HEK293 (cell line): ENCODE measurements around the gene THBS3.

Experiments
- CTCF ChIA-PET: fragments of 350-600 bp; formaldehyde crosslinking; extraction: SDS; loops from one replicate; lab custom pipeline; 2021; ENCODE audit warnings: antibody characterized with exemption; lab: Yijun Ruan, JAX
- POLR2A ChIA-PET: fragments of 300-600 bp; formaldehyde crosslinking; extraction: SDS; loops from one replicate; lab custom pipeline; 2020; ENCODE audit warnings: antibody characterized with exemption, inconsistent platforms; lab: Yijun Ruan, JAX
- H3K27ac ChIP-seq: fragments of 200-500 bp; sonication (Bioruptor generic); 2 replicates; pipeline ENCODE4 v1.5.1; 2014; ENCODE audit warnings: low read depth, low read length, control low read depth, inconsistent platforms; ENCODE audit errors: extremely low read depth
- H3K36me3 ChIP-seq, 2 experiments: fragments of 200-500 bp in 1 of 2; sonication (Bioruptor generic) in 1 of 2; 1 replicate in 1 of 2; 2 replicates in 1 of 2; pipeline ENCODE4 v1.5.1; 2014 to 2017; ENCODE audit warnings: inconsistent platforms in 2 of 2, low read length in 2 of 2; ENCODE audit not compliant: control insufficient read depth in 2 of 2, insufficient read depth in 1 of 2
- H3K4me1 ChIP-seq: fragments of 200-500 bp; sonication (Bioruptor generic); 2 replicates; pipeline ENCODE4 v1.5.1; 2014; ENCODE audit warnings: mild to moderate bottlenecking, low read length, inconsistent platforms; ENCODE audit not compliant: control insufficient read depth, insufficient read depth
- H3K4me3 ChIP-seq: 2 replicates; pipeline ENCODE4 v1.5.1; 2011; ENCODE audit warnings: low read depth, mild to moderate bottlenecking, control low read depth, low read length, moderate library complexity
- H3K9me3 ChIP-seq: fragments of 200-500 bp; sonication (Bioruptor generic); 2 replicates; pipeline ENCODE4 v1.5.1; 2014; ENCODE audit warnings: low read depth, low read length, inconsistent platforms; ENCODE audit not compliant: control insufficient read depth, insufficient read depth
- EGR2 ChIP-seq: fragments of 450-650 bp; formaldehyde crosslinking; IDR thresholded peaks from 2 replicates; pipeline ENCODE4 v1.5.1; 2016; ENCODE audit warnings: low read depth, missing biosample characterization, missing genetic modification characterization
- GLI2 ChIP-seq: fragments of 450-650 bp; formaldehyde crosslinking; IDR thresholded peaks from 2 replicates; pipeline ENCODE4; 2017; ENCODE audit warnings: missing biosample characterization, missing genetic modification characterization, low read depth, borderline replicate concordance
- SETDB1 ChIP-seq: IDR thresholded peaks from one replicate; pipeline ENCODE4 v1.6.1; 2017; ENCODE audit warnings: mild to moderate bottlenecking, low read length, moderate library complexity, mixed read lengths; ENCODE audit not compliant: insufficient read length
- TRIM28 ChIP-seq: IDR thresholded peaks from 2 replicates; pipeline ENCODE4 v1.6.1; 2011; ENCODE audit warnings: low read length, control low read depth, borderline replicate concordance
- ZBTB8A ChIP-seq: fragments of 450-650 bp; formaldehyde crosslinking; IDR thresholded peaks from 2 replicates; pipeline ENCODE4 v1.5.1; 2016; ENCODE audit warnings: missing biosample characterization, missing genetic modification characterization
- ZFP41 ChIP-seq: fragments of 450-650 bp; formaldehyde crosslinking; IDR thresholded peaks from 2 replicates; pipeline ENCODE4 v1.5.1; 2016; ENCODE audit warnings: missing biosample characterization, missing genetic modification characterization, borderline replicate concordance
- ZNF138 ChIP-seq: fragments of 450-650 bp; formaldehyde crosslinking; IDR thresholded peaks from 2 replicates; pipeline ENCODE4 v1.5.1; 2016; ENCODE audit warnings: missing biosample characterization, missing genetic modification characterization, borderline replicate concordance
- ZNF140 ChIP-seq: fragments of 450-650 bp; formaldehyde crosslinking; IDR thresholded peaks from 2 replicates; pipeline ENCODE4 v1.5.1; 2016; ENCODE audit warnings: missing biosample characterization, missing genetic modification characterization
- ZNF19 ChIP-seq: fragments of 450-650 bp; formaldehyde crosslinking; IDR thresholded peaks from 2 replicates; pipeline ENCODE4; 2016; ENCODE audit warnings: missing biosample characterization, missing genetic modification characterization, low read depth
- ZNF214 ChIP-seq: fragments of 450-650 bp; formaldehyde crosslinking; IDR thresholded peaks from 2 replicates; pipeline ENCODE4 v1.5.1; 2017; ENCODE audit warnings: missing biosample characterization, mild to moderate bottlenecking, missing genetic modification characterization, borderline replicate concordance
- ZNF248 ChIP-seq: fragments of 450-650 bp; formaldehyde crosslinking; IDR thresholded peaks from 2 replicates; pipeline ENCODE4 v1.5.1; 2017; ENCODE audit warnings: missing biosample characterization, missing genetic modification characterization
- ZNF404 ChIP-seq: fragments of 450-650 bp; formaldehyde crosslinking; IDR thresholded peaks from 2 replicates; pipeline ENCODE4 v1.5.1; 2017; ENCODE audit warnings: missing biosample characterization, missing genetic modification characterization
- ZNF510 ChIP-seq: fragments of 450-650 bp; formaldehyde crosslinking; IDR thresholded peaks from 2 replicates; pipeline ENCODE4 v1.5.1; 2018; ENCODE audit warnings: mild to moderate bottlenecking, missing genetic modification characterization, missing biosample characterization; ENCODE audit not compliant: insufficient replicate concordance
- ZNF629 ChIP-seq: fragments of 450-650 bp; formaldehyde crosslinking; IDR thresholded peaks from 2 replicates; pipeline ENCODE4 v1.5.1; 2017; ENCODE audit warnings: missing biosample characterization, missing genetic modification characterization
- ZNF677 ChIP-seq: fragments of 450-650 bp; IDR thresholded peaks from 2 replicates; pipeline ENCODE4 v1.5.0; 2018; ENCODE audit warnings: missing biosample characterization, mild to moderate bottlenecking, missing genetic modification characterization, moderate library complexity
- ZNF768 ChIP-seq: fragments of 450-650 bp; formaldehyde crosslinking; IDR thresholded peaks from 2 replicates; pipeline ENCODE4 v1.5.1; 2018; ENCODE audit warnings: missing biosample characterization, mild to moderate bottlenecking, missing genetic modification characterization
- ZNF785 ChIP-seq: fragments of 450-650 bp; formaldehyde crosslinking; IDR thresholded peaks from 2 replicates; pipeline ENCODE4 v1.5.1; 2016; ENCODE audit warnings: missing biosample characterization, missing genetic modification characterization
- ZNF791 ChIP-seq: fragments of 450-650 bp; formaldehyde crosslinking; IDR thresholded peaks from 2 replicates; pipeline ENCODE4 v1.5.1; 2016; ENCODE audit warnings: missing biosample characterization, missing genetic modification characterization
- ZSCAN23 ChIP-seq: fragments of 450-650 bp; formaldehyde crosslinking; IDR thresholded peaks from 2 replicates; pipeline ENCODE4 v1.5.1; 2016; ENCODE audit warnings: missing biosample characterization, missing genetic modification characterization
- TF ChIP-seq, protein P1 (sequence below): fragments of 450-650 bp; formaldehyde crosslinking; IDR thresholded peaks from 2 replicates; pipeline ENCODE4 v1.5.1; 2017; ENCODE audit warnings: missing biosample characterization, missing genetic modification characterization
- TF ChIP-seq, protein P2 (sequence below): fragments of 450-650 bp; formaldehyde crosslinking; IDR thresholded peaks from 2 replicates; pipeline ENCODE4 v1.5.1; 2016; ENCODE audit warnings: missing biosample characterization, missing genetic modification characterization, borderline replicate concordance
- TF ChIP-seq, protein P3 (sequence below): fragments of 450-650 bp; formaldehyde crosslinking; IDR thresholded peaks from 2 replicates; pipeline ENCODE4 v1.5.1; 2016; ENCODE audit warnings: missing biosample characterization, missing genetic modification characterization
- TF ChIP-seq, protein P4 (sequence below): fragments of 450-650 bp; formaldehyde crosslinking; IDR thresholded peaks from 2 replicates; pipeline ENCODE4 v1.5.1; 2017; ENCODE audit warnings: missing biosample characterization, missing genetic modification characterization
- TF ChIP-seq, protein P5 (sequence below): sonication (generic); formaldehyde crosslinking; IDR thresholded peaks from 2 replicates; pipeline ENCODE4 v1.8.1; 2022; ENCODE audit warnings: mild to moderate bottlenecking, moderate library complexity, missing genetic modification reagents

THBS3 gene

DNA sequence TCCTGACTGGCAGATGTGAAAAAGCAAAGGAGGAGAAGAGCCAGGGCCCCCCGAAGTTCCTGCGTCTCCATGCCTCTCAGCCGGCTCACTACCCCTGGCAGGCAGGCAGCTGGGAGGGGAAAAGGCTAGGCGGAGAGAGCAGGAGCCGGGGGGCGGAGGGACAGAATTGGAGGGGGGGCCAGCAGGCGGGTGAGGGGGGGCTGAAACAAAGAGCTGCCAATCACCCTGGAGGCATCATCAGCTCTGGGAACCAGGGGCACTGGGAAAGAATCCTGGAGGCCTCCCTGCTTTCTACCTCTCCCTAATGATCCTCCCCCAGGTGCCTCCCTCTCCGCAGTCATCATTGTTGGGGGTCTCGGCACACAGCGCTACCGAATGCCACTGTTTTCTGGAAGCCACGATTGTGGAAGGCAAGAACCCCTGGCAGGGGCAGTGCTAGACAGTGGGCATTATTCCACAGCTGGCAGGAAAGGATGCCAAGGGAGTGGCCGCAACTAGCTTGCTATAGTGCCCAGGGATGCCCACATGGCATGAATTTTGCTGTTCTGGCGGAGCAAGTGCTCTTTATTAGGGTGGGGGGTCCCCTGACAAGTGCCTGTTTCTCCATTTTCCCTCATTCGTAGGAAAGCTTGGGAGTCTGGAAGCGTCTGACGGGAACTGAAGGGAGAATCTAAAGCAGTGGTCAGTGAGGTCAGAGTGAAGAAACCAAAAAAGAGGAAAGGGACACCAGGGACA lies at the start of gene THBS3:
Gene THBS3, minus strand, starts transcription at position 92 of the 735 bp plus-strand sequence. Its CDS starts 21 bp downstream, at position 71.
- Histone ChIP-seq H3K27ac (peak within 1 kb of the TSS; percentile 86; the same call in 1 of the 2 replicates), H3K9me3 (no peaks in the 10 kb centered on the region), H3K4me3 (peak within 1 kb of the TSS; percentile 98), H3K4me1 (peaks cover 4% of the 10 kb centered on the region), H3K36me3 (peaks cover 0 to 23% of the 10 kb centered on the region in 2 experiments; a peak in 1 of 3 replicates)
- POLR2A ChIA-PET, result interaction anchor here (0.7 to 1.8 kb wide), 6 partner anchors 11 to 36 kb away, joined by 3 to 8 read pairs (median 5); partner anchors contain the start of gene KRTCAP2
- CTCF ChIA-PET, result interaction anchor here (0.7 to 3.6 kb wide), 10 partner anchors 12 to 116 kb away, joined by 3 to 28 read pairs (median 9); partner anchors contain the start of genes CLK2, KRTCAP2 and TRIM46
- TF ChIP-seq ZNF404 (no peak), ZNF138 (no peak), ZBTB8A (tag by site-specific recombination) (no peak), EGR2 (tag by site-specific recombination) (no peak), ZNF768 (tag by site-specific recombination) (no peak), SETDB1 (no peak), ZNF19 (tag by site-specific recombination) (no peak), ZNF677 (tag by site-specific recombination) (no peak), ZNF791 (tag by site-specific recombination) (0 out of 2 replicates have a peak, but pooled peaks have one; percentile 21), GLI2 (tag by site-specific recombination) (no peak), ZNF785 (tag by site-specific recombination) (no peak), ZNF248 (tag by site-specific recombination) (no peak), ZFP41 (tag by site-specific recombination) (no peak), TRIM28 (no peak), ZNF214 (tag by site-specific recombination) (no peak), ZNF510 (no peak), ZSCAN23 (tag by site-specific recombination) (no peak), ZNF140 (tag by site-specific recombination) (no peak), ZNF629 (tag by site-specific recombination) (no peak)
- TF ChIP-seq, protein P1, sequence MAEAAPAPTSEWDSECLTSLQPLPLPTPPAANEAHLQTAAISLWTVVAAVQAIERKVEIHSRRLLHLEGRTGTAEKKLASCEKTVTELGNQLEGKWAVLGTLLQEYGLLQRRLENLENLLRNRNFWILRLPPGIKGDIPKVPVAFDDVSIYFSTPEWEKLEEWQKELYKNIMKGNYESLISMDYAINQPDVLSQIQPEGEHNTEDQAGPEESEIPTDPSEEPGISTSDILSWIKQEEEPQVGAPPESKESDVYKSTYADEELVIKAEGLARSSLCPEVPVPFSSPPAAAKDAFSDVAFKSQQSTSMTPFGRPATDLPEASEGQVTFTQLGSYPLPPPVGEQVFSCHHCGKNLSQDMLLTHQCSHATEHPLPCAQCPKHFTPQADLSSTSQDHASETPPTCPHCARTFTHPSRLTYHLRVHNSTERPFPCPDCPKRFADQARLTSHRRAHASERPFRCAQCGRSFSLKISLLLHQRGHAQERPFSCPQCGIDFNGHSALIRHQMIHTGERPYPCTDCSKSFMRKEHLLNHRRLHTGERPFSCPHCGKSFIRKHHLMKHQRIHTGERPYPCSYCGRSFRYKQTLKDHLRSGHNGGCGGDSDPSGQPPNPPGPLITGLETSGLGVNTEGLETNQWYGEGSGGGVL (tag by site-specific recombination), result peak; percentile 49; the same call in 1 of the 2 replicates
- TF ChIP-seq, protein P2, sequence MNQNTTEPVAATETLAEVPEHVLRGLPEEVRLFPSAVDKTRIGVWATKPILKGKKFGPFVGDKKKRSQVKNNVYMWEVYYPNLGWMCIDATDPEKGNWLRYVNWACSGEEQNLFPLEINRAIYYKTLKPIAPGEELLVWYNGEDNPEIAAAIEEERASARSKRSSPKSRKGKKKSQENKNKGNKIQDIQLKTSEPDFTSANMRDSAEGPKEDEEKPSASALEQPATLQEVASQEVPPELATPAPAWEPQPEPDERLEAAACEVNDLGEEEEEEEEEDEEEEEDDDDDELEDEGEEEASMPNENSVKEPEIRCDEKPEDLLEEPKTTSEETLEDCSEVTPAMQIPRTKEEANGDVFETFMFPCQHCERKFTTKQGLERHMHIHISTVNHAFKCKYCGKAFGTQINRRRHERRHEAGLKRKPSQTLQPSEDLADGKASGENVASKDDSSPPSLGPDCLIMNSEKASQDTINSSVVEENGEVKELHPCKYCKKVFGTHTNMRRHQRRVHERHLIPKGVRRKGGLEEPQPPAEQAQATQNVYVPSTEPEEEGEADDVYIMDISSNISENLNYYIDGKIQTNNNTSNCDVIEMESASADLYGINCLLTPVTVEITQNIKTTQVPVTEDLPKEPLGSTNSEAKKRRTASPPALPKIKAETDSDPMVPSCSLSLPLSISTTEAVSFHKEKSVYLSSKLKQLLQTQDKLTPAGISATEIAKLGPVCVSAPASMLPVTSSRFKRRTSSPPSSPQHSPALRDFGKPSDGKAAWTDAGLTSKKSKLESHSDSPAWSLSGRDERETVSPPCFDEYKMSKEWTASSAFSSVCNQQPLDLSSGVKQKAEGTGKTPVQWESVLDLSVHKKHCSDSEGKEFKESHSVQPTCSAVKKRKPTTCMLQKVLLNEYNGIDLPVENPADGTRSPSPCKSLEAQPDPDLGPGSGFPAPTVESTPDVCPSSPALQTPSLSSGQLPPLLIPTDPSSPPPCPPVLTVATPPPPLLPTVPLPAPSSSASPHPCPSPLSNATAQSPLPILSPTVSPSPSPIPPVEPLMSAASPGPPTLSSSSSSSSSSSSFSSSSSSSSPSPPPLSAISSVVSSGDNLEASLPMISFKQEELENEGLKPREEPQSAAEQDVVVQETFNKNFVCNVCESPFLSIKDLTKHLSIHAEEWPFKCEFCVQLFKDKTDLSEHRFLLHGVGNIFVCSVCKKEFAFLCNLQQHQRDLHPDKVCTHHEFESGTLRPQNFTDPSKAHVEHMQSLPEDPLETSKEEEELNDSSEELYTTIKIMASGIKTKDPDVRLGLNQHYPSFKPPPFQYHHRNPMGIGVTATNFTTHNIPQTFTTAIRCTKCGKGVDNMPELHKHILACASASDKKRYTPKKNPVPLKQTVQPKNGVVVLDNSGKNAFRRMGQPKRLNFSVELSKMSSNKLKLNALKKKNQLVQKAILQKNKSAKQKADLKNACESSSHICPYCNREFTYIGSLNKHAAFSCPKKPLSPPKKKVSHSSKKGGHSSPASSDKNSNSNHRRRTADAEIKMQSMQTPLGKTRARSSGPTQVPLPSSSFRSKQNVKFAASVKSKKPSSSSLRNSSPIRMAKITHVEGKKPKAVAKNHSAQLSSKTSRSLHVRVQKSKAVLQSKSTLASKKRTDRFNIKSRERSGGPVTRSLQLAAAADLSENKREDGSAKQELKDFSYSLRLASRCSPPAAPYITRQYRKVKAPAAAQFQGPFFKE (tag by site-specific recombination), result no peak
- TF ChIP-seq, protein P3, sequence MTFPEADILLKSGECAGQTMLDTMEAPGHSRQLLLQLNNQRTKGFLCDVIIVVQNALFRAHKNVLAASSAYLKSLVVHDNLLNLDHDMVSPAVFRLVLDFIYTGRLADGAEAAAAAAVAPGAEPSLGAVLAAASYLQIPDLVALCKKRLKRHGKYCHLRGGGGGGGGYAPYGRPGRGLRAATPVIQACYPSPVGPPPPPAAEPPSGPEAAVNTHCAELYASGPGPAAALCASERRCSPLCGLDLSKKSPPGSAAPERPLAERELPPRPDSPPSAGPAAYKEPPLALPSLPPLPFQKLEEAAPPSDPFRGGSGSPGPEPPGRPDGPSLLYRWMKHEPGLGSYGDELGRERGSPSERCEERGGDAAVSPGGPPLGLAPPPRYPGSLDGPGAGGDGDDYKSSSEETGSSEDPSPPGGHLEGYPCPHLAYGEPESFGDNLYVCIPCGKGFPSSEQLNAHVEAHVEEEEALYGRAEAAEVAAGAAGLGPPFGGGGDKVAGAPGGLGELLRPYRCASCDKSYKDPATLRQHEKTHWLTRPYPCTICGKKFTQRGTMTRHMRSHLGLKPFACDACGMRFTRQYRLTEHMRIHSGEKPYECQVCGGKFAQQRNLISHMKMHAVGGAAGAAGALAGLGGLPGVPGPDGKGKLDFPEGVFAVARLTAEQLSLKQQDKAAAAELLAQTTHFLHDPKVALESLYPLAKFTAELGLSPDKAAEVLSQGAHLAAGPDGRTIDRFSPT (tag by site-specific recombination), result peak; percentile 78
- TF ChIP-seq, protein P4, sequence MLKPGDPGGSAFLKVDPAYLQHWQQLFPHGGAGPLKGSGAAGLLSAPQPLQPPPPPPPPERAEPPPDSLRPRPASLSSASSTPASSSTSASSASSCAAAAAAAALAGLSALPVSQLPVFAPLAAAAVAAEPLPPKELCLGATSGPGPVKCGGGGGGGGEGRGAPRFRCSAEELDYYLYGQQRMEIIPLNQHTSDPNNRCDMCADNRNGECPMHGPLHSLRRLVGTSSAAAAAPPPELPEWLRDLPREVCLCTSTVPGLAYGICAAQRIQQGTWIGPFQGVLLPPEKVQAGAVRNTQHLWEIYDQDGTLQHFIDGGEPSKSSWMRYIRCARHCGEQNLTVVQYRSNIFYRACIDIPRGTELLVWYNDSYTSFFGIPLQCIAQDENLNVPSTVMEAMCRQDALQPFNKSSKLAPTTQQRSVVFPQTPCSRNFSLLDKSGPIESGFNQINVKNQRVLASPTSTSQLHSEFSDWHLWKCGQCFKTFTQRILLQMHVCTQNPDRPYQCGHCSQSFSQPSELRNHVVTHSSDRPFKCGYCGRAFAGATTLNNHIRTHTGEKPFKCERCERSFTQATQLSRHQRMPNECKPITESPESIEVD, result no peak
- TF ChIP-seq, protein P5, sequence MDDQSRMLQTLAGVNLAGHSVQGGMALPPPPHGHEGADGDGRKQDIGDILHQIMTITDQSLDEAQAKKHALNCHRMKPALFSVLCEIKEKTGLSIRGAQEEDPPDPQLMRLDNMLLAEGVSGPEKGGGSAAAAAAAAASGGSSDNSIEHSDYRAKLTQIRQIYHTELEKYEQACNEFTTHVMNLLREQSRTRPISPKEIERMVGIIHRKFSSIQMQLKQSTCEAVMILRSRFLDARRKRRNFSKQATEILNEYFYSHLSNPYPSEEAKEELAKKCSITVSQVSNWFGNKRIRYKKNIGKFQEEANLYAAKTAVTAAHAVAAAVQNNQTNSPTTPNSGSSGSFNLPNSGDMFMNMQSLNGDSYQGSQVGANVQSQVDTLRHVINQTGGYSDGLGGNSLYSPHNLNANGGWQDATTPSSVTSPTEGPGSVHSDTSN (CRISPR knock-in tag), result no peak
